Gastroesophageal sphincter (tissue), 3 donors: ENCODE data around the gene SLC35G6.

Source experiments
- EP300 ChIP-seq: sonication (generic); formaldehyde crosslinking; IDR thresholded peaks from one replicate; pipeline ENCODE4 v1.6.1; 2017; ENCODE audit warnings: antibody characterized with exemption, mild to moderate bottlenecking
- POLR2A ChIP-seq, 2 donors: fragments of 450-650 bp; IDR thresholded peaks; one replicate each; pipeline ENCODE4 v1.6.1; 2017; ENCODE audit warnings: antibody characterized with exemption in 2 of 2, mild to moderate bottlenecking in 2 of 2, moderate library complexity in 1 of 2
- POLR2AphosphoS5 ChIP-seq: sonication (generic); formaldehyde crosslinking; IDR thresholded peaks from one replicate; pipeline ENCODE4 v1.6.1; 2017; ENCODE audit warnings: antibody characterized with exemption
- TF ChIP-seq, protein P1 (sequence below), 4 experiments: fragments of 200-600 bp in 2 of 4; fragments of 450-650 bp in 2 of 4; sonication (generic) in 1 of 4; IDR thresholded peaks; one replicate each; pipeline ENCODE4 v1.5.1; 2017 to 2019; ENCODE audit warnings: antibody characterized with exemption in 4 of 4, mild to moderate bottlenecking in 2 of 4, moderate library complexity in 2 of 4

DNA sequence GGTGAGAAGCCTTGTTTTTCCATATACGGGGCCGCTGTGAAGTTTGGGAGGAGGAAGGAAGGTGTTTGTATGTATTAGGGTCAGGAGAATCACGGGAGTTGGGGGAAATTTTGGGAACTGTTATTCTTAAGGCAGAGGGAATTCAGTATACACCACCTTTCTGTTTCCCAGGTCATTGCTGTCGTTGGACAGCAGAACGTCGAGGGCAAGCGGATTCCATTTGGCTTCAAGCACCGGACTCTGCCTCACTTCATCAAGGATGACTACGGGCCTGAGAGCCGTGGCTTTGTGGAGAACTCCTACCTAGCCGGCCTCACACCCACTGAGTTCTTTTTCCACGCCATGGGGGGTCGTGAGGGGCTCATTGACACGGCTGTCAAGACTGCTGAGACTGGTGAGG, 20.5 kb downstream of the SLC35G6 start:
- TF ChIP-seq, protein P1, sequence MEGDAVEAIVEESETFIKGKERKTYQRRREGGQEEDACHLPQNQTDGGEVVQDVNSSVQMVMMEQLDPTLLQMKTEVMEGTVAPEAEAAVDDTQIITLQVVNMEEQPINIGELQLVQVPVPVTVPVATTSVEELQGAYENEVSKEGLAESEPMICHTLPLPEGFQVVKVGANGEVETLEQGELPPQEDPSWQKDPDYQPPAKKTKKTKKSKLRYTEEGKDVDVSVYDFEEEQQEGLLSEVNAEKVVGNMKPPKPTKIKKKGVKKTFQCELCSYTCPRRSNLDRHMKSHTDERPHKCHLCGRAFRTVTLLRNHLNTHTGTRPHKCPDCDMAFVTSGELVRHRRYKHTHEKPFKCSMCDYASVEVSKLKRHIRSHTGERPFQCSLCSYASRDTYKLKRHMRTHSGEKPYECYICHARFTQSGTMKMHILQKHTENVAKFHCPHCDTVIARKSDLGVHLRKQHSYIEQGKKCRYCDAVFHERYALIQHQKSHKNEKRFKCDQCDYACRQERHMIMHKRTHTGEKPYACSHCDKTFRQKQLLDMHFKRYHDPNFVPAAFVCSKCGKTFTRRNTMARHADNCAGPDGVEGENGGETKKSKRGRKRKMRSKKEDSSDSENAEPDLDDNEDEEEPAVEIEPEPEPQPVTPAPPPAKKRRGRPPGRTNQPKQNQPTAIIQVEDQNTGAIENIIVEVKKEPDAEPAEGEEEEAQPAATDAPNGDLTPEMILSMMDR (IDR thresholded peaks at IDR 0.05) = no peak
- no peak for TF ChIP-seq EP300
- no peak for TF ChIP-seq POLR2AphosphoS5
- TF ChIP-seq POLR2A (IDR thresholded peaks at IDR 0.05) = no peak
